GM12878 (cell line): ENCODE data around the gene TSKU. TPM values are rescaled to one million over a fixed set of nuclear protein-coding genes. Genes with fewer than 3 reads are reported as not detected.

Experiments
- ATAC-seq: fragments of 200-7000 bp; cut with Tn5 transposase; 3 replicates; pipeline ENCODE4 v1.9.1; 2020; ENCODE audit warnings: mild to moderate bottlenecking, moderate library complexity
- BruUV-seq: library from RNA; stranded (reverse); fragments of 400-500 nt; replicated peaks from 2 replicates; lab custom pipeline; 2021; lab: Mats Ljungman, UMichigan
- CTCF ChIA-PET: fragments of 300-600 bp; sonication (Branson Sonifier 250); formaldehyde crosslinking; extraction: SDS; loops from one replicate; lab custom pipeline; 2021; ENCODE audit warnings: inconsistent platforms; lab: Yijun Ruan, JAX
- POLR2A ChIA-PET: fragments of 350-600 bp; formaldehyde crosslinking; extraction: SDS; loops from one replicate; lab custom pipeline; 2021; ENCODE audit warnings: inconsistent platforms; lab: Charles Lee
- RAD21 ChIA-PET: fragments of 300-600 bp; sonication (Branson Sonifier 250); formaldehyde crosslinking; loops from one replicate; lab custom pipeline; 2023; ENCODE audit warnings: antibody characterized with exemption; ENCODE audit not compliant: unreplicated experiment; lab: Charles Lee
- SMC1A ChIA-PET: fragments of 300-600 bp; sonication (Branson Sonifier 250); formaldehyde crosslinking; loops from one replicate; lab custom pipeline; 2023; ENCODE audit not compliant: unreplicated experiment, uncharacterized antibody; lab: Charles Lee
- DNase-seq: peaks from one replicate; pipeline ENCODE4 v3.0.0-alpha.2; 2011; ENCODE audit warnings: low read depth, low spot score
- FAIRE-seq: peaks from 3 replicates; lab custom pipeline; 2011; peaks lifted over from hg19 to GRCh38; lab: Jason Lieb, UNC
- H2AFZ ChIP-seq: 2 replicates; pipeline ENCODE4 v1.6.0; 2011; ENCODE audit warnings: low read depth, low read length, control low read depth; ENCODE audit not compliant: control insufficient read depth
- H3K27ac ChIP-seq: 2 replicates; pipeline ENCODE4 v1.5.1; 2011; ENCODE audit warnings: control low read depth; ENCODE audit not compliant: control insufficient read depth, insufficient read depth
- H3K27me3 ChIP-seq, 2 experiments: replicated peaks in 1 of 2; 2 replicates each; pipeline versions ENCODE4 v1.6.0 to v1.6.1; 2011; ENCODE audit warnings: low read length in 1 of 2; ENCODE audit not compliant: control insufficient read depth in 2 of 2, insufficient read depth in 2 of 2
- H3K36me3 ChIP-seq, 2 experiments: 2 replicates each; pipeline ENCODE4 v1.5.1; 2011; ENCODE audit warnings: low read length in 1 of 2; ENCODE audit not compliant: control insufficient read depth in 2 of 2, insufficient read depth in 2 of 2
- H3K4me1 ChIP-seq: 2 replicates; pipeline ENCODE4 v1.6.1; 2011; ENCODE audit warnings: mild to moderate bottlenecking, low read length, moderate library complexity, mixed read lengths; ENCODE audit not compliant: control insufficient read depth, insufficient read depth
- H3K4me2 ChIP-seq: 2 replicates; pipeline ENCODE4 v1.6.0; 2011; ENCODE audit warnings: control low read depth; ENCODE audit not compliant: control insufficient read depth, insufficient read depth
- H3K4me3 ChIP-seq: fragments of 200-600 bp; sonication (generic); 2 replicates; pipeline ENCODE4 v1.5.1; 2016
- H3K79me2 ChIP-seq: 2 replicates; pipeline ENCODE4 v1.6.0; 2011; ENCODE audit warnings: low read length; ENCODE audit not compliant: control insufficient read depth, insufficient read depth
- H3K9ac ChIP-seq: 2 replicates; pipeline ENCODE4 v1.8.0; 2011; ENCODE audit warnings: low read length, control low read depth, mixed read lengths; ENCODE audit not compliant: control insufficient read depth, insufficient read depth
- H3K9me3 ChIP-seq: replicated peaks from 3 replicates; pipeline ENCODE4 v1.5.1; 2011; ENCODE audit warnings: mild to moderate bottlenecking, low read length; ENCODE audit not compliant: control insufficient read depth, insufficient read depth
- H4K20me1 ChIP-seq: 2 replicates; pipeline ENCODE4 v1.6.0; 2011; ENCODE audit not compliant: control insufficient read depth, insufficient read depth
- ATF3 ChIP-seq: IDR thresholded peaks from 2 replicates; pipeline ENCODE4 v1.6.1; 2011; ENCODE audit warnings: low read depth, mild to moderate bottlenecking, low read length, moderate library complexity, borderline replicate concordance; ENCODE audit errors: extremely low read depth
- BCL11A ChIP-seq: IDR thresholded peaks from 2 replicates; pipeline ENCODE4 v1.6.1; 2011; ENCODE audit warnings: low read depth, low read length
- CBX3 ChIP-seq: fragments of 200-600 bp; sonication (generic); IDR thresholded peaks from 2 replicates; pipeline ENCODE4 v1.6.1; 2016; ENCODE audit warnings: low read depth, borderline replicate concordance
- HDGF ChIP-seq: fragments of 450-650 bp; IDR thresholded peaks from 2 replicates; pipeline ENCODE4 v1.6.1; 2016; ENCODE audit warnings: antibody characterized with exemption
- MYB ChIP-seq: fragments of 150-350 bp; IDR thresholded peaks from 2 replicates; pipeline ENCODE4 v1.6.1; 2014; ENCODE audit warnings: mild to moderate bottlenecking, low read depth, low read length, borderline replicate concordance
- NFXL1 ChIP-seq: fragments of 450-650 bp; IDR thresholded peaks from 2 replicates; pipeline ENCODE4 v1.6.1; 2017; ENCODE audit warnings: antibody characterized with exemption, mild to moderate bottlenecking, borderline replicate concordance
- NR2C1 ChIP-seq: fragments of 450-650 bp; IDR thresholded peaks from 2 replicates; pipeline ENCODE4 v1.6.1; 2017; ENCODE audit warnings: antibody characterized with exemption, mild to moderate bottlenecking, moderate library complexity
- POLR2A ChIP-seq: IDR thresholded peaks from 2 replicates; pipeline ENCODE4 v1.6.1; 2011; ENCODE audit warnings: low read depth, mild to moderate bottlenecking, low read length
- RBBP5 ChIP-seq: fragments of 200-600 bp; sonication (generic); conservative IDR thresholded peaks from 2 replicates; pipeline ENCODE4 v1.6.1; 2016
- RELA ChIP-seq: fragments of 450-650 bp; IDR thresholded peaks from 2 replicates; pipeline ENCODE4 v1.8.0; 2014; ENCODE audit warnings: borderline replicate concordance; ENCODE audit not compliant: partially characterized antibody
- STAT3 ChIP-seq: IDR thresholded peaks from 2 replicates; pipeline ENCODE4 v1.6.1; 2011; ENCODE audit warnings: low read depth, low read length, improper control_type of control experiment
- USF1 ChIP-seq: IDR thresholded peaks from 2 replicates; pipeline ENCODE4 v1.6.1; 2011; ENCODE audit warnings: borderline replicate concordance, low read depth, mild to moderate bottlenecking, moderate library complexity, mixed read lengths, low read length; ENCODE audit not compliant: insufficient read depth; ENCODE audit errors: extremely low read length
- ZNF207 ChIP-seq: fragments of 450-650 bp; IDR thresholded peaks from 2 replicates; pipeline ENCODE4 v1.6.1; 2014; ENCODE audit warnings: antibody characterized with exemption, mild to moderate bottlenecking, borderline replicate concordance
- ZZZ3 ChIP-seq: IDR thresholded peaks from 2 replicates; pipeline ENCODE4 v1.6.1; 2011; ENCODE audit warnings: low read depth; ENCODE audit not compliant: control insufficient read depth, insufficient read length
- WGBS: methylation state at CpG from one replicate; pipeline ENCODE4 v1.1.6; 2016; ENCODE audit warnings: low lambda C conversion rate; ENCODE audit not compliant: insufficient replicate concordance, insufficient coverage; ENCODE audit errors: missing lambda C conversion rate; 5-methylcytosine and 5-hydroxymethylcytosine counted together
- in situ Hi-C: fragments of 300-500 bp; cut with MboI; formaldehyde crosslinking; loops from 9 replicates; pipeline ENCODE4 v1.14.3; 2018; ENCODE audit warnings: mixed read lengths
- intact Hi-C: fragments of 100-400 bp; cut with micrococcal nuclease; formaldehyde crosslinking; loops from one replicate; pipeline ENCODE4 v1.14.2; 2022; ENCODE audit not compliant: unreplicated experiment
- polyA plus RNA-seq, 11 experiments: library from polyadenylated mRNA; depleted of rRNA in 4 of 11; unstranded in 6 of 11; stranded (reverse) in 5 of 11; fragments of >200 nt; fragmentation: Nextera tagmentation in 4 of 11; fragmentation: Illumina TruSeq in 1 of 11; extraction: Ambion mirVana in 4 of 11; extraction: Trizol in 1 of 11; gene quantifications; 1 replicate in 1 of 11; 2 replicates in 10 of 11; pipeline versions ENCODE4 v1.2.1 to v1.2.3, GENCODE V29; 2011 to 2016; ENCODE audit warnings: inconsistent platforms in 2 of 11, missing spikeins in 2 of 11, low read depth in 1 of 11
- total RNA-seq, 4 experiments: library from RNA; depleted of rRNA in 3 of 4; stranded (reverse); fragments of >200 nt in 3 of 4; fragmentation: Illumina TruSeq in 1 of 4; extraction: Trizol in 1 of 4; gene quantifications; 2 replicates each; pipeline versions ENCODE4 v1.2.1 to v1.2.3, GENCODE V29; 2013 to 2021
- TF ChIP-seq, protein P1 (sequence below): IDR thresholded peaks from 2 replicates; pipeline ENCODE4 v1.6.1; 2011; ENCODE audit warnings: mild to moderate bottlenecking, low read depth, low read length, moderate library complexity; ENCODE audit not compliant: insufficient replicate concordance

Gene TSKU
- total and polyA plus RNA-seq, 10 of the 15 experiments (the other 5 are each of a cell fraction or from before 2014, with no cell fraction given) = 0.04 to 1.5 (median 0.62) TPM

GRCh38 chr11:76777305-76777704, 5.9 kb upstream of the TSKU start:
- no TSS peak for BruUV-seq
- in situ Hi-C loops = no loop called here

DNA sequence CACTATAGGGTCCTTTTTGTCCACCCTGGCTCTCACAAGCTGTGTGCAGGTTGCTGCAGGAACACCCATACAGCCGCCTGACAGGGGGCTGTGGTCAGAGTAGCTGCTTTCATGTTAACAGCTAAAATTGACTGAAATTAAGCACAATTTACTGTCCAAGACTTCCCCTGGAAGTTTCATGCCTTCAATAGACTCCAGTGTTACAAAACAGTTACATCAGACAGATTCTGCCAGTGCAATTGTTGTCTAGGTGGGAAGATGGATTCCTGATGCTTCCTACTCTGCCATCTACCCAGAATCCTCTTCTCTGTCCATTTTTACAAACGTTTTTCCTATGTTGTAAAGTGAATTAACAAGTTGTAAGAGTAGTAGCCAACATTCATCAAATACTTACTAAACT, 5.3 kb upstream of the TSKU start:
- intact Hi-C loops (no loop called here), in situ Hi-C loops (no loop called here)
- 4% methylated on average over 2 of the region's 2 CpGs for WGBS
- H3K36me3 ChIP-seq = no peaks in the 10 kb centered on the region
- no peak overlapping the region for H3K4me2 ChIP-seq
- TF ChIP-seq ATF3 (no peak), RELA (no peak), BCL11A (no peak), CBX3 (no peak), USF1 (no peak), STAT3 (no peak), ZNF207 (no peak), POLR2A (no peak)
- TF ChIP-seq, protein P1, sequence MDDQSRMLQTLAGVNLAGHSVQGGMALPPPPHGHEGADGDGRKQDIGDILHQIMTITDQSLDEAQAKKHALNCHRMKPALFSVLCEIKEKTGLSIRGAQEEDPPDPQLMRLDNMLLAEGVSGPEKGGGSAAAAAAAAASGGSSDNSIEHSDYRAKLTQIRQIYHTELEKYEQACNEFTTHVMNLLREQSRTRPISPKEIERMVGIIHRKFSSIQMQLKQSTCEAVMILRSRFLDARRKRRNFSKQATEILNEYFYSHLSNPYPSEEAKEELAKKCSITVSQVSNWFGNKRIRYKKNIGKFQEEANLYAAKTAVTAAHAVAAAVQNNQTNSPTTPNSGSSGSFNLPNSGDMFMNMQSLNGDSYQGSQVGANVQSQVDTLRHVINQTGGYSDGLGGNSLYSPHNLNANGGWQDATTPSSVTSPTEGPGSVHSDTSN = no peak
- TF ChIP-seq, all 136 proteins: peak for 0
- no TSS peak for BruUV-seq
- no peaks in the 10 kb centered on the region for H4K20me1 ChIP-seq
- peaks cover 0 to 2% of the 10 kb centered on the region in 2 experiments; a peak in 2 of 4 replicates for H3K27me3 ChIP-seq
- ChIA-PET RAD21 (no interaction called here), CTCF (no interaction called here), SMC1A (no interaction called here), POLR2A (no interaction called here)
- peaks cover 5% of the 10 kb centered on the region; the same call in 2 of the 3 replicates for H3K9me3 ChIP-seq
- H3K4me3 ChIP-seq = no peak overlapping the region
- H3K9ac ChIP-seq = no peak overlapping the region
- ATAC-seq (no peak), FAIRE-seq (no peak), DNase-seq (no peak)
- no peaks in the 10 kb centered on the region for H3K79me2 ChIP-seq
- H3K4me1 ChIP-seq = no peaks in the 10 kb centered on the region
- no peak overlapping the region for H2AFZ ChIP-seq
- H3K27ac ChIP-seq = no peak overlapping the region

More at GRCh38 chr11:76777305-76777704, 5.9 kb upstream of the TSKU start:
- H3K36me3 ChIP-seq = no peaks in the 10 kb centered on the region
- H2AFZ ChIP-seq = no peak overlapping the region
- H3K4me1 ChIP-seq = no peaks in the 10 kb centered on the region
- ChIA-PET RAD21 (no interaction called here), POLR2A (no interaction called here), SMC1A (no interaction called here), CTCF (interaction anchor here (1.0 kb wide), 1 partner anchor 179 kb away, joined by 3 read pairs; no protein-coding TSS in a partner anchor)
- peaks cover 0 to 2% of the 10 kb centered on the region in 2 experiments; a peak in 2 of 4 replicates for H3K27me3 ChIP-seq
- H4K20me1 ChIP-seq = no peaks in the 10 kb centered on the region
- no peak overlapping the region for H3K4me3 ChIP-seq
- H3K79me2 ChIP-seq = no peaks in the 10 kb centered on the region
- TF ChIP-seq RBBP5 (no peak), NFXL1 (no peak), ZZZ3 (no peak), MYB (no peak), HDGF (no peak), NR2C1 (no peak)
- ATAC-seq (no peak), FAIRE-seq (no peak), DNase-seq (no peak)
- intact Hi-C loops = no loop called here
- H3K9me3 ChIP-seq = peaks cover 5% of the 10 kb centered on the region; the same call in 2 of the 3 replicates
- H3K4me2 ChIP-seq = no peak overlapping the region
- H3K9ac ChIP-seq = no peak overlapping the region
- no peak overlapping the region for H3K27ac ChIP-seq
